WTC11 (cell line): ENCODE results near the gene DISC1. TPM values are rescaled to one million over a fixed set of nuclear protein-coding genes. Genes with fewer than 3 reads are reported as not detected.
A peak's percentile ranks its signal among the peaks of the same experiment; 100 is the strongest.

Source experiments
- ATAC-seq: fragments of 200-7000 bp; cut with Tn5 transposase; 2 replicates; pipeline ENCODE4 v1.10.0; 2021; ENCODE audit warnings: mild to moderate bottlenecking, moderate library complexity
- CTCF ChIA-PET: fragments of 300-600 bp; sonication (Branson Sonifier 250); formaldehyde crosslinking; loops from one replicate; lab custom pipeline; 2021; ENCODE audit warnings: antibody characterized with exemption; lab: Charles Lee
- POLR2A ChIA-PET: fragments of 350-600 bp; sonication (Branson Sonifier 250); formaldehyde crosslinking; loops from one replicate; lab custom pipeline; 2021; ENCODE audit warnings: antibody characterized with exemption; lab: Charles Lee
- DNase-seq: peaks from one replicate; pipeline ENCODE4 v3.0.0; 2021; ENCODE audit warnings: low spot score
- H3K27ac Mint-ChIP-seq: 2 replicates; pipeline ENCODE4 v1.8.0; 2021; ENCODE audit warnings: mixed read lengths
- H3K27me3 Mint-ChIP-seq: 2 replicates; pipeline ENCODE4 v1.8.0; 2021; ENCODE audit warnings: low read depth, mild to moderate bottlenecking, moderate library complexity, mixed read lengths
- H3K36me3 Mint-ChIP-seq: 2 replicates; pipeline ENCODE4 v1.8.0; 2021; ENCODE audit warnings: mixed read lengths
- H3K4me1 Mint-ChIP-seq: 2 replicates; pipeline ENCODE4 v1.8.0; 2022; ENCODE audit warnings: mixed read lengths
- H3K4me3 Mint-ChIP-seq: 2 replicates; pipeline ENCODE4 v1.8.0; 2021; ENCODE audit warnings: mild to moderate bottlenecking, moderate library complexity, mixed read lengths
- H3K9me3 Mint-ChIP-seq: 2 replicates; pipeline ENCODE4 v1.8.0; 2021; ENCODE audit warnings: mixed read lengths
- CREM ChIP-seq: sonication (generic); formaldehyde crosslinking; IDR thresholded peaks from 2 replicates; pipeline ENCODE4 v1.8.1; 2022; ENCODE audit warnings: mild to moderate bottlenecking, missing genetic modification reagents, moderate library complexity
- ESRRA ChIP-seq: sonication (generic); formaldehyde crosslinking; IDR thresholded peaks from 2 replicates; pipeline ENCODE4 v1.8.1; 2022; ENCODE audit warnings: mild to moderate bottlenecking, missing genetic modification reagents, borderline replicate concordance
- JAZF1 ChIP-seq: fragments of 250-450 bp; sonication (Bioruptor Pico); IDR thresholded peaks from 2 replicates; pipeline ENCODE4 v1.9.0; 2021; ENCODE audit warnings: moderate library complexity, mild to moderate bottlenecking, inconsistent platforms
- NFATC4 ChIP-seq: fragments of 250-450 bp; sonication (Bioruptor Pico); IDR thresholded peaks from 2 replicates; pipeline ENCODE4 v1.9.0; 2021; ENCODE audit warnings: mild to moderate bottlenecking
- TP53 ChIP-seq: sonication (generic); formaldehyde crosslinking; IDR thresholded peaks from 2 replicates; pipeline ENCODE4 v1.8.1; 2023; ENCODE audit warnings: mild to moderate bottlenecking, missing genetic modification reagents
- ZBTB21 ChIP-seq: sonication (generic); formaldehyde crosslinking; IDR thresholded peaks from 2 replicates; pipeline ENCODE4 v1.8.1; 2023; ENCODE audit warnings: mild to moderate bottlenecking, missing genetic modification reagents, borderline replicate concordance
- ZNF219 ChIP-seq: sonication (generic); formaldehyde crosslinking; IDR thresholded peaks from 2 replicates; pipeline ENCODE4 v1.8.0; 2023; ENCODE audit warnings: missing genetic modification reagents, mild to moderate bottlenecking, borderline replicate concordance
- total RNA-seq: library from RNA; stranded (reverse); gene quantifications from 3 replicates; pipeline ENCODE4 v1.2.3, GENCODE V29; 2021
- TF ChIP-seq, protein P1 (sequence below): sonication (generic); formaldehyde crosslinking; IDR thresholded peaks from 2 replicates; pipeline ENCODE4 v1.8.0; 2022; ENCODE audit warnings: mild to moderate bottlenecking, missing genetic modification reagents
- TF ChIP-seq, protein P2 (sequence below): sonication (generic); formaldehyde crosslinking; IDR thresholded peaks from 2 replicates; pipeline ENCODE4 v1.8.1; 2022; ENCODE audit warnings: mild to moderate bottlenecking, moderate library complexity, missing genetic modification reagents
- TF ChIP-seq, protein P3 (sequence below): sonication (generic); formaldehyde crosslinking; IDR thresholded peaks from 2 replicates; pipeline ENCODE4 v1.8.0; 2023; ENCODE audit warnings: missing genetic modification reagents, mild to moderate bottlenecking, borderline replicate concordance
- TF ChIP-seq, protein P4 (sequence below): sonication (generic); formaldehyde crosslinking; IDR thresholded peaks from 2 replicates; pipeline ENCODE4 v1.8.1; 2022; ENCODE audit warnings: missing genetic modification reagents, borderline replicate concordance
- TF ChIP-seq, protein P5 (sequence below): sonication (generic); formaldehyde crosslinking; IDR thresholded peaks from 2 replicates; pipeline ENCODE4 v1.8.0; 2023; ENCODE audit warnings: missing genetic modification reagents

The DISC1 gene
- total RNA-seq, 1 experiment from 2014 or later: 5.5 TPM

DNA sequence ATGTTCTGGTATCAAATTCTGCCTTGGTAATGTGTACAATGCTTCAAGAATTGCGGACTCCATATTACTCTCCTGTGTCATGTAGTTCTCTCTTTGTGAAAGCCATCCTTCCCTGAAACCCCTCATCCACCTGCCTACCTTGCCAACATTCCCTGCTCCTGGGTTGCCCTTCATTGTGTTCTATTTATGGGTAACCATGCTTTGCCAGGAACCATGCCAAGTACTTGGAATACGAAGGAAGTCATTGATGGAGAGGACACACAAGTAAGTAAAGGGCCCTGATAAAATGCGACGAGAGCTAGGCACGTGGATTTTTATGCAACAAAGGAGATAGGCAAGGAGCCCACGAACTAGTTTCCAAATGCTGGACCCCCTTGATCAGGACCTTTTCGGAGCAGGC lies 300.8 kb downstream of the DISC1 start:
- Mint-ChIP-seq H3K27me3 (peaks cover 20% of the 10 kb centered on the region), H3K4me1 (peaks cover 22% of the 10 kb centered on the region), H3K27ac (no peak overlapping the region), H3K4me3 (no peak overlapping the region), H3K9me3 (peaks cover 8% of the 10 kb centered on the region), H3K36me3 (peaks cover 6% of the 10 kb centered on the region; the same call in 1 of the 2 replicates)
- POLR2A ChIA-PET: no interaction called here
- TF ChIP-seq, protein P1, sequence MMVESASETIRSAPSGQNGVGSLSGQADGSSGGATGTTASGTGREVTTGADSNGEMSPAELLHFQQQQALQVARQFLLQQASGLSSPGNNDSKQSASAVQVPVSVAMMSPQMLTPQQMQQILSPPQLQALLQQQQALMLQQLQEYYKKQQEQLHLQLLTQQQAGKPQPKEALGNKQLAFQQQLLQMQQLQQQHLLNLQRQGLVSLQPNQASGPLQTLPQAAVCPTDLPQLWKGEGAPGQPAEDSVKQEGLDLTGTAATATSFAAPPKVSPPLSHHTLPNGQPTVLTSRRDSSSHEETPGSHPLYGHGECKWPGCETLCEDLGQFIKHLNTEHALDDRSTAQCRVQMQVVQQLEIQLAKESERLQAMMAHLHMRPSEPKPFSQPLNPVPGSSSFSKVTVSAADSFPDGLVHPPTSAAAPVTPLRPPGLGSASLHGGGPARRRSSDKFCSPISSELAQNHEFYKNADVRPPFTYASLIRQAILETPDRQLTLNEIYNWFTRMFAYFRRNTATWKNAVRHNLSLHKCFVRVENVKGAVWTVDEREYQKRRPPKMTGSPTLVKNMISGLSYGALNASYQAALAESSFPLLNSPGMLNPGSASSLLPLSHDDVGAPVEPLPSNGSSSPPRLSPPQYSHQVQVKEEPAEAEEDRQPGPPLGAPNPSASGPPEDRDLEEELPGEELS (CRISPR knock-in tag): no peak
- DNase-seq (no peak), ATAC-seq (no peak)
- CTCF ChIA-PET: no interaction called here

DNA sequence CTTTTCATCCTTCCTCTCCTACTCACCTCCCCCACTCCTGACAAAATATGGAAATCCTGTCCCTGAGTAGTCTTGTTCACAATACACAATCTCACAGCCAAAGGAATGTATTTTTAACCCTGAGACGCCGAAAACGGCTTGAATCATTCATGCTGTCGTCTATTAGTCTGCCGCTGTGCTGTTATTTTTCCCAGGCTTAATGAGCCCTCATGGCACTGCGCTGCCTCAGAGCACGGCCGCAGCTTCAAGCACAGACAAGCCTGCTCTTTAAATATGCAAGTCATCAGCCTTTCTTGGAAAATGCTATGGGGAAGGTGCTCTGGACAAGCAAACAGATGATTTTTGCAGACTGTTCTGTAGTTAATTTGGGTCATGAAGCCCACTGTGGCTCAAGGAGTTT lies 302.7 kb downstream of the DISC1 start:
- ATAC-seq: peak; percentile 86
- Mint-ChIP-seq H3K4me3 (no peak overlapping the region), H3K27me3 (peaks cover 20% of the 10 kb centered on the region)
- TF ChIP-seq JAZF1: no peak
- TF ChIP-seq, protein P2, sequence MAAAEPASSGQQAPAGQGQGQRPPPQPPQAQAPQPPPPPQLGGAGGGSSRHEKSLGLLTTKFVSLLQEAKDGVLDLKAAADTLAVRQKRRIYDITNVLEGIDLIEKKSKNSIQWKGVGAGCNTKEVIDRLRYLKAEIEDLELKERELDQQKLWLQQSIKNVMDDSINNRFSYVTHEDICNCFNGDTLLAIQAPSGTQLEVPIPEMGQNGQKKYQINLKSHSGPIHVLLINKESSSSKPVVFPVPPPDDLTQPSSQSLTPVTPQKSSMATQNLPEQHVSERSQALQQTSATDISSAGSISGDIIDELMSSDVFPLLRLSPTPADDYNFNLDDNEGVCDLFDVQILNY (CRISPR knock-in tag): no peak
- TF ChIP-seq, protein P3, sequence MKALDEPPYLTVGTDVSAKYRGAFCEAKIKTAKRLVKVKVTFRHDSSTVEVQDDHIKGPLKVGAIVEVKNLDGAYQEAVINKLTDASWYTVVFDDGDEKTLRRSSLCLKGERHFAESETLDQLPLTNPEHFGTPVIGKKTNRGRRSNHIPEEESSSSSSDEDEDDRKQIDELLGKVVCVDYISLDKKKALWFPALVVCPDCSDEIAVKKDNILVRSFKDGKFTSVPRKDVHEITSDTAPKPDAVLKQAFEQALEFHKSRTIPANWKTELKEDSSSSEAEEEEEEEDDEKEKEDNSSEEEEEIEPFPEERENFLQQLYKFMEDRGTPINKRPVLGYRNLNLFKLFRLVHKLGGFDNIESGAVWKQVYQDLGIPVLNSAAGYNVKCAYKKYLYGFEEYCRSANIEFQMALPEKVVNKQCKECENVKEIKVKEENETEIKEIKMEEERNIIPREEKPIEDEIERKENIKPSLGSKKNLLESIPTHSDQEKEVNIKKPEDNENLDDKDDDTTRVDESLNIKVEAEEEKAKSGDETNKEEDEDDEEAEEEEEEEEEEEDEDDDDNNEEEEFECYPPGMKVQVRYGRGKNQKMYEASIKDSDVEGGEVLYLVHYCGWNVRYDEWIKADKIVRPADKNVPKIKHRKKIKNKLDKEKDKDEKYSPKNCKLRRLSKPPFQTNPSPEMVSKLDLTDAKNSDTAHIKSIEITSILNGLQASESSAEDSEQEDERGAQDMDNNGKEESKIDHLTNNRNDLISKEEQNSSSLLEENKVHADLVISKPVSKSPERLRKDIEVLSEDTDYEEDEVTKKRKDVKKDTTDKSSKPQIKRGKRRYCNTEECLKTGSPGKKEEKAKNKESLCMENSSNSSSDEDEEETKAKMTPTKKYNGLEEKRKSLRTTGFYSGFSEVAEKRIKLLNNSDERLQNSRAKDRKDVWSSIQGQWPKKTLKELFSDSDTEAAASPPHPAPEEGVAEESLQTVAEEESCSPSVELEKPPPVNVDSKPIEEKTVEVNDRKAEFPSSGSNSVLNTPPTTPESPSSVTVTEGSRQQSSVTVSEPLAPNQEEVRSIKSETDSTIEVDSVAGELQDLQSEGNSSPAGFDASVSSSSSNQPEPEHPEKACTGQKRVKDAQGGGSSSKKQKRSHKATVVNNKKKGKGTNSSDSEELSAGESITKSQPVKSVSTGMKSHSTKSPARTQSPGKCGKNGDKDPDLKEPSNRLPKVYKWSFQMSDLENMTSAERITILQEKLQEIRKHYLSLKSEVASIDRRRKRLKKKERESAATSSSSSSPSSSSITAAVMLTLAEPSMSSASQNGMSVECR (CRISPR knock-in tag): no peak
- TF ChIP-seq, all 79 proteins: peak for 0
- ChIA-PET CTCF (interaction anchor here (0.8 to 0.9 kb wide), 2 partner anchors 54 to 123 kb away, joined by 3 to 5 read pairs; no protein-coding TSS in a partner anchor), POLR2A (no interaction called here)
- DNase-seq: no peak
- Mint-ChIP-seq H3K27ac (no peak overlapping the region), H3K4me1 (peaks cover 22% of the 10 kb centered on the region), H3K36me3 (peaks cover 8% of the 10 kb centered on the region; the same call in 1 of the 2 replicates), H3K9me3 (peaks cover 12% of the 10 kb centered on the region)

DNA sequence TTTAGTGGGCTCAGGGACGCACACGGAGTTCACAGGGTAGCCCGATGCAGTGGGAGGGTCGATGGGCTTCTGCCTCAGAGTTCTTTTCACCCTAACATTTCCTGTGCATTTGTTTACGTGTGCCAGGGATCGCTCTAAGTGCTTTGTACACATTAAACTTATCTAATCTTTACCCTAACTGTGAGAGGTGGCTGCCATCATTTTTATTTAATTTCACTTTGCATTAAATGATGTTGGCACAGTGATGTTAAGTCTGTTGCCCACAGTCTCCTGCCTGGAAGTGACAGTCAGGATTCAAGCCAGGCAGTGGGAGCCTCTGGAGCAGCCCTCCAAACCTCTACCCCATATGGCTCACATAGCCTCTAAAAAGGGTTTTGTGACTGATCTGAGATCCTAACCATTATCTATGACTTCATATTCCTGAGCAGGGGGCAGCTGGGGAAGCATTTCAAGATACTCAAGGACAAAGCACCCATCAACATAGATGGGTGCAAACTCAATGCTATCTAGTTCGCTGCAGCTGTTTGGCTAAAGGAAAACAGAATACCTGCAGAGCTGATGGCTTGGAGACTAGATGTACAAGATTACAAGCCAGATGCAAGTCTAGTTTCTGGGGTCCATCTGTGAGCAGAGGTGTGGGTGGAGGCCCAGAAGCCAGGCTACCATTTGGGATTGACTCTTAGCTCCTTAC lies 303.8 kb downstream of the DISC1 start:
- CTCF ChIA-PET: no interaction called here
- Mint-ChIP-seq H3K4me3 (no peak overlapping the region), H3K27me3 (peaks cover 20% of the 10 kb centered on the region), H3K9me3 (peaks cover 12% of the 10 kb centered on the region), H3K27ac (no peak overlapping the region), H3K36me3 (peaks cover 8% of the 10 kb centered on the region; the same call in 1 of the 2 replicates), H3K4me1 (peaks cover 25% of the 10 kb centered on the region)
- DNase-seq (no peak), ATAC-seq (no peak)
- POLR2A ChIA-PET: no interaction called here
- TF ChIP-seq ZBTB21 (CRISPR knock-in tag): no peak

DNA sequence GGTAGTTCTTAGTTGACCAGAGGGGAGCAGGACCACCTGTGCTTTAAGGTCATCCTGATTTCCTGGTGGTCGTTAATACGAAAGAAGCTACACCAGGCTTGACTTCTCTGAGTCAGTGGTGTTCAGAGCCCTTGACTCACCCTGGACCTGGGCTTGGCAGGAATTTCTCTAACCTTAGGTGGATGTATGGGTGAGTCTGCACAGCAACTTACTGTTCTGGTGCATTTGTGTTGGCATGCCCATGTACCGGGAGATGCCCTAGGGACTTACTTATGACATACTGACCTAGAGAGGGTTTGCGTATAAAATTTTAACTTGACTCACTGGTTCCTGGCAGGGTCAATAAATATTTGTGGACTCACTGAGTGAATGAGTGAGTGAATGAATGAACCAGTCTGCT lies 304.6 kb downstream of the DISC1 start:
- Mint-ChIP-seq H3K4me1 (peaks cover 31% of the 10 kb centered on the region), H3K9me3 (peaks cover 12% of the 10 kb centered on the region), H3K27me3 (peaks cover 20% of the 10 kb centered on the region), H3K36me3 (peaks cover 8% of the 10 kb centered on the region; the same call in 1 of the 2 replicates), H3K27ac (no peak overlapping the region), H3K4me3 (no peak overlapping the region)
- no peak for ATAC-seq
- TF ChIP-seq ZNF219 (CRISPR knock-in tag) (no peak), ESRRA (CRISPR knock-in tag) (no peak), CREM (no peak), NFATC4 (no peak), TP53 (CRISPR knock-in tag) (no peak)
- TF ChIP-seq, protein P4, sequence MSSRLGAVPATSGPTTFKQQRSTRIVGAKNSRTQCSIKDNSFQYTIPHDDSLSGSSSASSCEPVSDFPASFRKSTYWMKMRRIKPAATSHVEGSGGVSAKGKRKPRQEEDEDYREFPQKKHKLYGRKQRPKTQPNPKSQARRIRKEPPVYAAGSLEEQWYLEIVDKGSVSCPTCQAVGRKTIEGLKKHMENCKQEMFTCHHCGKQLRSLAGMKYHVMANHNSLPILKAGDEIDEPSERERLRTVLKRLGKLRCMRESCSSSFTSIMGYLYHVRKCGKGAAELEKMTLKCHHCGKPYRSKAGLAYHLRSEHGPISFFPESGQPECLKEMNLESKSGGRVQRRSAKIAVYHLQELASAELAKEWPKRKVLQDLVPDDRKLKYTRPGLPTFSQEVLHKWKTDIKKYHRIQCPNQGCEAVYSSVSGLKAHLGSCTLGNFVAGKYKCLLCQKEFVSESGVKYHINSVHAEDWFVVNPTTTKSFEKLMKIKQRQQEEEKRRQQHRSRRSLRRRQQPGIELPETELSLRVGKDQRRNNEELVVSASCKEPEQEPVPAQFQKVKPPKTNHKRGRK: no peak
- TF ChIP-seq, protein P5, sequence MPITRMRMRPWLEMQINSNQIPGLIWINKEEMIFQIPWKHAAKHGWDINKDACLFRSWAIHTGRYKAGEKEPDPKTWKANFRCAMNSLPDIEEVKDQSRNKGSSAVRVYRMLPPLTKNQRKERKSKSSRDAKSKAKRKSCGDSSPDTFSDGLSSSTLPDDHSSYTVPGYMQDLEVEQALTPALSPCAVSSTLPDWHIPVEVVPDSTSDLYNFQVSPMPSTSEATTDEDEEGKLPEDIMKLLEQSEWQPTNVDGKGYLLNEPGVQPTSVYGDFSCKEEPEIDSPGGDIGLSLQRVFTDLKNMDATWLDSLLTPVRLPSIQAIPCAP (CRISPR knock-in tag): no peak
- CTCF ChIA-PET: interaction anchor here (0.6 to 1.9 kb wide), 19 partner anchors 8 to 166 kb away, joined by 3 to 12 read pairs (median 4); no protein-coding TSS in a partner anchor
- no peak for DNase-seq
- POLR2A ChIA-PET: no interaction called here
